GM19023 (cell line): Measurements from ENCODE around the gene GEN1.

ENCODE experiments used
- ATAC-seq: cut with Tn5 transposase; IDR thresholded peaks from one replicate; pipeline ENCODE4 v1.9.1; 2021; ENCODE audit warnings: mild to moderate bottlenecking, moderate library complexity; ENCODE audit not compliant: unreplicated experiment

Gene GEN1, protein sequence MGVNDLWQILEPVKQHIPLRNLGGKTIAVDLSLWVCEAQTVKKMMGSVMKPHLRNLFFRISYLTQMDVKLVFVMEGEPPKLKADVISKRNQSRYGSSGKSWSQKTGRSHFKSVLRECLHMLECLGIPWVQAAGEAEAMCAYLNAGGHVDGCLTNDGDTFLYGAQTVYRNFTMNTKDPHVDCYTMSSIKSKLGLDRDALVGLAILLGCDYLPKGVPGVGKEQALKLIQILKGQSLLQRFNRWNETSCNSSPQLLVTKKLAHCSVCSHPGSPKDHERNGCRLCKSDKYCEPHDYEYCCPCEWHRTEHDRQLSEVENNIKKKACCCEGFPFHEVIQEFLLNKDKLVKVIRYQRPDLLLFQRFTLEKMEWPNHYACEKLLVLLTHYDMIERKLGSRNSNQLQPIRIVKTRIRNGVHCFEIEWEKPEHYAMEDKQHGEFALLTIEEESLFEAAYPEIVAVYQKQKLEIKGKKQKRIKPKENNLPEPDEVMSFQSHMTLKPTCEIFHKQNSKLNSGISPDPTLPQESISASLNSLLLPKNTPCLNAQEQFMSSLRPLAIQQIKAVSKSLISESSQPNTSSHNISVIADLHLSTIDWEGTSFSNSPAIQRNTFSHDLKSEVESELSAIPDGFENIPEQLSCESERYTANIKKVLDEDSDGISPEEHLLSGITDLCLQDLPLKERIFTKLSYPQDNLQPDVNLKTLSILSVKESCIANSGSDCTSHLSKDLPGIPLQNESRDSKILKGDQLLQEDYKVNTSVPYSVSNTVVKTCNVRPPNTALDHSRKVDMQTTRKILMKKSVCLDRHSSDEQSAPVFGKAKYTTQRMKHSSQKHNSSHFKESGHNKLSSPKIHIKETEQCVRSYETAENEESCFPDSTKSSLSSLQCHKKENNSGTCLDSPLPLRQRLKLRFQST

DNA sequence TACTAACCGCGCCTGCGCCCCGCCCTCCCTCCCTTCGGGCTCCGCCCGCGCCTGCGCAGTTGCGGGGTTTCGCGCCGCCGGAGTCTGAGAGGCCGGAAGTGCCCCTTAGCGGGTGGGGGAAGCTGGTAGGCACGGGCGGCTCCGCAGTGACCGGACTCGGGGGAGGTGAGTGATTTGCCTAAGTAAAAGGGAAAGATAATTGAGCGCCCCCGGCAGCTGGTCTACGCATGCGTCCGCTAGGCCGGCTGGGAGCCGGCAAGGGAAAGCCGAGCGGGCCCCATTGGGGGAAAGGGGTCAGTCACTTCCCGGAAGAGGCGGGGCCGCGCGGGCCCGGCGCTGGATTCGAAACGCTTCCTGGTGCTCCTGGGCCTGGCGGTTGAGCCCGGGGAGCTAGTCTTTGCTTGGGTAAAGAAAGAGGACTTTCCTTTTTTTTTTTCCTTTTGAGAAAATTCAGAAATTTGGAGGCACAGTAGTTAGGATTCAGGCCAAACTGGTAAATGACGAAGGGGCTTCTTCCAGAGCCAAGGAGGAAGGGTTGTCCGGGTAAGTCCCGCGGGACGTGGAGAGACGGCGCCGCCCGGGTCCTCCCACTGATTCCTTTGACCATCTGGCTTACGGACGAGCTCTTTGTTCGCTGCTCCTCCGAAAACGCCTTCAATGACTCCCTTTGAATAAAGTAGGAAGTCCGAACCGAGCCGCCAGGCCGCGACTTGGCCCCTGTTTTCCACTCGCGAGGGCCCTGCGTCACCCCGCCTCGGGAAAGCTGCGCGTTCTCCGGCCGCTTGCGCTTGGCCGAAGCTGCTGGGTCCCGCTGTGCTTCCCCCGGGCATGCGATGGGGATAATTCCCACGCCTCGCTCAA lies at the start of gene GEN1, which contains the start of gene SMC6:
Gene GEN1, plus strand, starts transcription at position 336 of the 861 bp plus-strand sequence. CDS start 5,806 bp downstream, outside the sequence.
Gene SMC6, minus strand, starts transcription at position 8 of the 861 bp plus-strand sequence. CDS start 7,864 bp downstream, outside the sequence.
- peak; percentile 73 for ATAC-seq

DNA sequence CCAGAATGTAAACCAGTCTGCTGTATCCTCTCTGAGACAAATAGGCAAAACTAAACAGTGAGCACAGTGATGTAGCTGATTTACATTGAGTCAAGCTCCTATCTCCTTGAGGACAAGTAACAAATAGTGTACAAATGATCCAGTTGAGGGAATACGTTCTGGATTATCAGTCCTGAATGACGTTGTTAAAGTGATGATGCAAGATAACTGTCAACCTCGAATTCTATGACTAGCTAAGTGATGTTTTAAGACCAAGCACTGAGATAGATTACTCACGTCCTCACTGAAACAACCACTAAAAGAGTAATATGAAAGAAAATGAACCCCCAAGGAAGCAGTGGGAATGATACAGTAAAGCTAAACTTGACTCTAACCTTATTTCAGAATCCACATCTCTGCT lies 47.1 kb upstream of the GEN1 start:
- ATAC-seq = no peak

DNA sequence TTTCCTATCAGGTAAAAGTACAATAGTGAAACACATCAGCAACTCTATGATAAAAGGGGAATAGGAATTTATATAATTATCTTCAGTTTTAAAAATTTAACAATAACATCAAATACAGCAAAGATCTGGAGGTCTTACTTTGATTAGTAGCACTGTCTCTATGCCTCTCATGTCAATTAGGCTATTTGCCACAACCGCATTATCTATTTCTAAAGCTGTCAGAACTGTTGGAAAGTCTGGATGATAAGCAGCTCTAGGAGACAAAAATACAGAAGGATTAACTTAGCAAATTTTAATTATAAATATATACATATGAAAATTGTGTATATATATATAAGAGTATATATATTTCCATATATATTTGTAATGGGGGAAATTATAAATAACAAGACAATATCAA lies 45.4 kb upstream of the GEN1 start:
- no peak for ATAC-seq

DNA sequence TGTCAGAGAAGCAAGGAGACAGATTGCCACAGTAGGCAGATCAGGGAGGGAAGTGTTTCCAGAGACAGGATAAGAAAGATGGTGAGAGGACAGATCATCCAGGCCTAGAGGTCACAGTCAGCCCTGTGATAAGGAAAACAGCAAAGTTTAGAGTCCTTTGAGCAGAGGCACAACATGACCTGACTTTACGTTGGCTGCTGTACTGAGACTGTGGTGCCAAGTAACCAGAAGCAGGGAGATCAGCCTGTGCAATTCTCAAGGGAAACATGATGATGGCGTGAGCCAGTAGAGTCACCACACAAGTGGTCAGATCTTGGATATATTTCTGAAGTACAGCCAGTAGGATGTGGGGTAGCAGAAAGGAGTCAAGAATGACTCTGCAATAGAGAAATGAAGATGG lies 44.0 kb upstream of the GEN1 start:
- ATAC-seq = no peak

DNA sequence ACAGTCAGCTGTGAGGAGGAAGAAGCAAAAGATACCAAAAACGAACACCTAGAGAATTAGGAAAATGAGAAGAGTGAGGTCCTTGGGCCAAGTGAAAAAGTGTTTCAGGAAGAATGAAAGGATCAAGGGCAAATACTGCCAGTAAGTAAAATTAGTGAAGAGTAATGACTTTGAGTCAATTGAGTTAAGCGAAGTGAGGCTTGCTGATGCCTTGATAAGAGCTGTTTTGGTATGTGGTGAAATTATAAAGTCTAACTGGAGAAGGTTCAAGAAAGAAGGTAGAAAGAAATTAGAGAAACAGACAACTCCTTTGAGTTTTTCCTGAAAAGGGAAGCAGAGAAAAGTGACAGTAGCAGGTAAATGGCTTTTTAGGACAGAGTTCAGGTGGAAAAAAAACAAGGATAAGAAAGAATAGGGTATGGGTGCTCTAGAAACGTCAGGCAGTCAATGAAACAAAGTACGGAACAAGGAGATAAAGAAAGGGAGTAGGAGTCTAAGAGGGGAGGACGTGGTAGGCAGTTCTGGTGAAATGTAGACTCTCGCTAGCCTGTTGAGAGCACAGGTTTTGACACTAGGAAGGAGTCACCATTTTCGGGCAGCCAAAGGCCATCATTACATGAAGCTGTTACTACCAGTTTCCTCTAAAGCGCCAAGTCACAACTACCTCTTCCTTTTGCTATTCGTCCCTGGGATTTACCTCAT lies 43.2 kb upstream of the GEN1 start:
- ATAC-seq = no peak

DNA sequence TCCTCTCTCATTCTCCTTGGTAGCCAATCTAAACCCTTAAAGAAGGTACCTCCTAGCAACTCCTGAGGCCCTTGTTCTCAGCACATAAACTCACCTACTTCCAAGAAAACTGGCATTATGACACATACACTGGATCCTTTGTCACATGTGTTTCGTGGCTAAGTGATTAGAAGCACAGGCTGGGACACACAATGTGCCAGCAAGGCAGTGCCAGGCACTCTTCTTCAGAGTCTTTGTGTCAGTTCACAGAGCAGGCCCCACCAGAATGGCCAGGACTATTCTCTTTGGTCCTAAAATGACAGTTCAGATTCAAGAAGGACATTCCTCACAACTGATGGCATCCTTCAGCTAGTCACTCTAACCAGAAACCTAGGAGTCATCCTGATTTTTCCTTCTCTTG lies 40.6 kb upstream of the GEN1 start:
- no peak for ATAC-seq

DNA sequence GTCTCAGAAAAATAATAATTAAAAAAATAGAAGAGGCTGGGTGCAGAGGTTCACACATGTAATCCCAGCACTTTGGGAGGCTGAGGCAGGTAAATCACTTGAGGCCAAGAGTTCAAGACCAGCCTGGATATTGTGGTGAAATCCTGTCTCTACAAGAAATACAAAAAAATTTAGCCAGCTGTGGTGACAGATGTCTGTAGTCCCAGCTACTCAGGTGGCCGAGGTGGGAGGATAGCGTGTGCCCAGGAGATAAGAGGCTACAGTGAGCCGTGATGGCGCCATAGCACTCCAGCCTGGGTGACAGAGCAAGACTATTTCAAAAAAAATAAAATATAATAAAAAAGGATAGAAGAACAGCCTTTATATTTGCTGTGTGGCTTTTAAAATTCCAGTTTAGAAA lies 36.3 kb upstream of the GEN1 start:
- ATAC-seq = no peak

DNA sequence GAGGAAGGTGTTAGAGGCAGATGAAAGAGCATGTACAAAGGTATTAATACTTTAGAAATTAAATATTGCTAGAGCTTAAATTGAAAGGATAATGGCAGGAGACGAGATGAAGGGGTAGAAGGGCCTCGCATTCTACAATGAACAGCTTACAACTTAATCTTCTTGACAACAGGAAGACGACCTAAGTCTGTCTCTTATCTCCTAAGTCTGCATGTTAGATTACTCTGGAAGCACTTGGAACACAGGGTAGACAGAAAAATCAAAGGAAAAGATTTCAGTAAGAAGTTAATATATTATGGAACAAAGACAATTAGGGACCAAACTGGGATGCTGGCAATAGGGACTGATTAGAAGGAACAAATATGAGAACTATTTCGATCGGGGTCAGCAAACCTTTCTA lies 35.2 kb upstream of the GEN1 start:
- ATAC-seq = no peak

DNA sequence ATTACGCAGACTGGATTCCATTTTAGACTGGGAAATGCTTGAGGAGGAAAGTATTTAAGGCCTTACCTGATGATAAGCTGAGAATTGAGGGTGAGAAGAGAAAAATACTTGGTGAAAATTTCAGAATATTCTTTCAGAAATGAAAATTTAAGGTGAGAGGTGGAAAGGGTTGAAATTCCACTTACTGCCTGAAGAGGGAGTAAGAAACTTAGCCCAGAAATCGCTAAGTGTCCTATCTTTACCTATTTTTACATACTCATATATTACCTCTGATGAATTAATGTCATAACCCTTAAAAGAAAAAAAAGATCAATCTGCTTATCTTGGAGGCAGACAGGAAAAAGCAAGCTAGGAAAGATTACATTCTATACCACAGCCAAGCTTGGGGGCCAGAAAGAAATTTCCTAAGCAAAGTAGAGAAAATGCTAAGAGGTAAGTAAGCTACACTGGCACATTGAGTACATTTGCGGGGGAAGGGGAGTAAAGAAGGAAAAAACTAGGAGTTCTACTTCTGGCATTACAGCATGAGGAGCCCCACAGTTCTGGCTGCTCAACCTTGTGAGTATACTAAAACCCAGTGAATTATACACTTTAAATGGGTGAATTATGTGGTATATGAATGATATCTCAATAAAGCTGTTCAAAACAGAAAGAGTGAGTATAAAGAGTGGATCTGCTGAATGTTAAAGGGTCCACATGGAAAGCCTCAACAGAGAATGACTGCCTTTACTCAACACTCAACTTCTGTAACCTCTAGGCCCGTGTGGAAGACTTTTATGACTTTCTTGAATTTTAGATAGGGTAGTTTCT lies 34.2 kb upstream of the GEN1 start:
- ATAC-seq = no peak

DNA sequence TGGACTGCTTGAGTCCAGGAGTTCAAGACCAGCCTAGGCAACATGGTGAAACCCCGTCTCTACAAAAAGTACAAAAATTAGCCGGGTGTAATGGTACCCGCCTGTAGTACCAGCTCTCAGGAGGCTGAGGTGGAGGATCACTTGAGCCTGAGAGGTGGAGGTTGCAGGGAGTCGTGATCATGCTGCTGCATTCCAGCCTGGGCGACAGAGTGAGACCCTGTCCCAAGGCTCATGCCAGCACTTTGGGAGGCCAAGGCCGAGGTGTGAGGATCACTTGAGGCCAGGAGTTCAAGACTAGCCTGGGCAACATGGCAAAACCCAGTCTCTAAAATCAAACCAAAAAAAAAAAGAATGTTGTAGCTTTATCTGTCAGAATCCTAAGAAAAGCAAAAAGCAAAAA lies 25.7 kb upstream of the GEN1 start:
- no peak for ATAC-seq

DNA sequence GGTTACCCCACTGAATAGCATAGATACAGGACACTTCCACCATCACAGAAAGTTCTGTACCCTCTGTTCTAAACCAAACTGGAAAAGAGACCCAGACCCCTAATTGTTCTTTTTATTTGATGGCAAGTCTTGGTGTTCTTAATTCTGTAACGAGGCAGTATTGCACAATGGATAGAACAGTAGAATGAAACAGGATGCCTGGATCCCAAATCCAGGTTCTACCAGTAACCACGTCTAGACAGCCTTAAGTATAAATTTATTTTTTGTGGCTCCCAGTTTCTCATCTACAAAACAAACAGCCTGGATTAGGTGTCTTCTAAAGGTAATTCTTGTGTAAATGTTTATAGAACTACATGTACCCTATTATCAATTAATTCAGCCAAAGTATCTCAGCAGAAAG lies 24.1 kb upstream of the GEN1 start:
- no peak for ATAC-seq

DNA sequence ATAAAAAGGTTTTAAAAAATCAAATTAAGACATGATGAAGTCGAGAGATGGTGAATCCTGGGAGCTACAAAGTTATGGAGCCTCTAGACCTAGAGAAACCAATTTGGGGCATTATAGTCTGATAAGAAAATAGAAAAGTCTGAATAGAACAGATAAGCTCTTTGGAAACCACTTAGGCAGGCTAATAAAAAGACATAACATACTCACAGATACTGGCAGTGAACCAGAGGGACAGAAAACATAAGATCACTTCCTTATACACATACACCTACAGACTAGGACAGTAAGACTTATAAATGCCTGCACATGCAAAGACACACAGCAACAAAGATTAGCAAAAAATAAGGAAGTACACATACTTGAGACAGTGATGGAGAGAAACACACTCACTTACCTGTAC lies 20.3 kb upstream of the GEN1 start:
- ATAC-seq = no peak

DNA sequence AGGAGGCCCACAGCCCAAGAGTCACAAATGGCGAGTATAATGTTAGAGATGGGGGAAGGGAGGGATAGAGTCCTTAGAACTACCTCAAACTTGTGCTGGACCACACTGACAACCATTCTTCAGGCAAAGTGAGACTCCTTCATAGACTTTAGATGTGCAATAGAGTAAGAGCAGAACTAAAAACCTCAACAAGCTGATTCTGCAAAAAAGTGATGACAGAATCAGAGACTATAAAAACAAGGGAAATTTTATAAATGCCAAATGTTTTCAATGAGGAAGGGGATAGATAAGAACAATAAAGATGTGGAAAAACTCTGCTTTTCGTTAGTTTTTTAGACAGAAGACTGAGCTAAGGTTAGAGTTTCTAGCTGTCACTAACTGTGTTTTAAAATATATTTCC lies 18.1 kb upstream of the GEN1 start:
- no peak for ATAC-seq

DNA sequence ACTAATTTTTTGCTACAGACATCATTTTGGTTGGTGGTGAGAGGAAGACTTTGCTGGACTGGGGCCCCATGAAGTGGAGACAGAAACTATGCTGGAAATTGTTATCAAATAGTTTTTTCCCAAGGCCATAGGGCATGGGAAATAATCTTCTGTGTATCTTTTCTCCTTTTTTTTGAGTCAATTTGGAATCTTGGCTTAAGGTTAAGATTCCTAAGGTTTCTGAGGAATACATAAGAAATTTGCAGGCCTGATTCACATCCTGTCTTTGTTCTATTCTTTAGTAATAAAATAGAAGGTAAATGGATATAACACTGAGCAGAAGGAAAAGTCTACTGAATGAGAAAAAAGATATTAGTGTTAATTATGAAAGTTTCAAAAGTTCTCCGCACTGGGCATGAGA lies 16.9 kb upstream of the GEN1 start:
- ATAC-seq = no peak

DNA sequence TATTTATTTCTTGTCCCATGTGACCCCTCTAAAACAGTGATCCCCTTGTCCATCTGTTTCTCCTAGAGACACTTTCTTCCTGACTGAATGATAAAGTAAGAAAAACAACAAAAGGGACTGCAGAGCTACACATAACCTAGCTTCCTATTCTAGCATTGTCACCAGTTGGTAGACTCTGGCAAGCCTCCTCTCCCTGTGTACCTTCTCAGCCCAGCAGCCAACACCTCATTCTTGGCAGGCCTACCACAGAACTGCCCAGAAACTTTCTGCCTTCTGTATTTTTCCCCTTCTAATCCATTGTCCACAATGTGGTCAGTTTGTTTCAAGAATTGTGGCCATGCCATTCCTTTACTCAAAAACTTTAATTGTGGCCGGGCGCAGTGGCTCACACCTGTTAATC lies 13.7 kb upstream of the GEN1 start:
- ATAC-seq = no peak

DNA sequence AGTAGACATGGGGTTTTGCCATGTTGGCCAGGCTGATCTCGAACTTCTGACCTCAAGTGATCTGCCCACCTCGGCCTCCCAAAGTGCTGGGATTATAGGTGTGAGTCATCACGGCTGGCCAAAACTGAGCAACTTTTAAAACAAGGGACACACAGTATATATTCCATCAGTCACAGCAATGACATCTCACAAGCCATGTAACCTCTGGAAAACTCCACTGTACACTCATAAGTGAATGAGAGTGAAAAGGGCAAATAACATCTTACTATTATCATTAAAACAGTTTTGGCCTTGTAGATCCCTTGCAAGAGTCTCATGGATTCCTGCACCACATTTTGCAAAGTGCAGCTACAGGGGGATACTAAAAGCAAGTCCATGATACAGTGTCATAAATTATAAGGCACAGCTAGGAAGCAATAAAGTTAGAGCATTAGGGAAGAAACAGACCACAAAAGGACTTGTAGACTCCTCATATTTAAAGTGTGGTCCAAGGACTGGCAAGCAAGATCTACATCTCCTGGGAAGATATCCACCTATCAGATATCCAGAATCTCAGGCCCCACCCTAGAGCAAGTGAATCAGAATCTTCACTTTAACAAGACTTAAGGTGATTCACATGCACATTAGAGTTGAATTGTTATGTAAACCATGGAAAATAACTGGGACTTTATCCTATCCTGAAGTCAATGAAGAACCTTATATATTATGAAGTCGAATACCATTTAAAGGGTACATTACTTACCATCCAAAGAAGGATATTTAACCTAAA lies 6.1 kb upstream of the GEN1 start:
- ATAC-seq = no peak

DNA sequence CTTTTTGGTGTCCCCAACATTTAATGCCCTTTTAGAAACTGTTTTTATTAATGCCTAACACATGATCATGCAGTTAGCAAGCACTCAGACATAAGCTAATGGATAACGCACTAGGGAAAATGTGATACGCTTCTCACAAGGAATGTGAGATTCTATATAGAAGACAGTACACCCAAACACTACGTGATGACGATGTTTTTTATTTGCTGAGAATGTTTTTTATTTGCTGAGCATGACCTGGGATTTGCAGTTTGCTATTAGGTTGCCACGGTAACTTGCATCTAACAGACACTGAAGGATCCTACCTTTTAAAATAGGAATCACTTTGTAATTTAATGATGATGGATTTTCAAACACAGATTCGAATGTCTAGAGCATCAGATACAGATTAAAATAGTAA lies 5.2 kb upstream of the GEN1 start:
- ATAC-seq = no peak

DNA sequence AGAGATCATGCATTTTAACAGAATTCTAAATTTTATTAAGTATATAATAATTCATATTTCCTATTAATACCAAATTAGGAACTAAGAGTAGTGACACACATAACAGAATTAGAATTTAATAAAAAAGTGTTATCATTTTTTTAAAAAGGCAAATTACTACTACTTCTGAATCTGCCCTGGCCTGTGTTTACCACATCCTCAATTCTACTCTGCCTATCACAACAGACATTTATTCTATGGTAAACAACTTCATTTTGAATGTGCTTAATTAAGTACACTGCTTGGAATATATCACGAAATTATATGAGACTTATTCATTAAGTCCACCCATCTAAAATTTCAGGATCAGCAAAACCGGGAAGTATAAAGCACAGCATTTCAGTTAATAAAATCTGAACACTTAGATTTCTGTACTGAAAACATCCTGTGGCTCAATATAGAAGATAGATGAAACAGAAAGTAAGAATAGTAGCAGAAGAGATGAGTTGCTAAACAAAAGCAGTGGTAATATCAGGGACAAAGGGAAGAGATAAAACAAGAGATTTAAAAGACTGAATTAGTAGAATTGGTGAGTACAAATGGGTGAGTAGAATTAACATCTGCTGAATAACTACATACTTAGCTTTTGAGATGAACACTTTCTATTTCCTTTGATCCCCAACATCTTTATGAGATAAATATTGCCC lies 4.0 kb upstream of the GEN1 start:
- ATAC-seq = no peak
